ENCODE data around the gene TIPARP. TPM values are rescaled to one million over a fixed set of nuclear protein-coding genes. Genes with fewer than 3 reads are reported as not detected.

TIPARP gene
- total RNA-seq, 6 experiments from 2014 or later: 10.2 to 19.5 (median 16.4) TPM

DNA sequence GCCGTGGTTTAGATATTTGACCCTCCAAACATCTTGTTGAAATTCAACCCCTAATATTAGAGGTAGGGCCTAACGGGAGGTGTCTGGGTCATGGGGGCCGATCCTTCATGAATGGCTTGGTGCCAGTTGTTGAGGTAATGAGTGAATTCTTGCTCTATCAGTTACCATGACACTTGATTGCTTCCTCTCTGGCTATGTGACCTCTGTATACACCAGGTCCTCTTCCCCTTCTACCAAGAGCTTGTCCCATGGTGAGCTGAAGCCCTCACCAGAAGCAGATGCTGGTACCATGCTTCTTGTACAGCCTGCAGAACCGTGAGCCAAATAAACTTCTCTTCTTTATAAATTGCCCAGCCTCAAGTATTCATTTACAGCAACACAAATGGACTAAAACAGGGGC is 41.8 kb upstream of the TIPARP start:
- TF ChIP-seq, protein P1, sequence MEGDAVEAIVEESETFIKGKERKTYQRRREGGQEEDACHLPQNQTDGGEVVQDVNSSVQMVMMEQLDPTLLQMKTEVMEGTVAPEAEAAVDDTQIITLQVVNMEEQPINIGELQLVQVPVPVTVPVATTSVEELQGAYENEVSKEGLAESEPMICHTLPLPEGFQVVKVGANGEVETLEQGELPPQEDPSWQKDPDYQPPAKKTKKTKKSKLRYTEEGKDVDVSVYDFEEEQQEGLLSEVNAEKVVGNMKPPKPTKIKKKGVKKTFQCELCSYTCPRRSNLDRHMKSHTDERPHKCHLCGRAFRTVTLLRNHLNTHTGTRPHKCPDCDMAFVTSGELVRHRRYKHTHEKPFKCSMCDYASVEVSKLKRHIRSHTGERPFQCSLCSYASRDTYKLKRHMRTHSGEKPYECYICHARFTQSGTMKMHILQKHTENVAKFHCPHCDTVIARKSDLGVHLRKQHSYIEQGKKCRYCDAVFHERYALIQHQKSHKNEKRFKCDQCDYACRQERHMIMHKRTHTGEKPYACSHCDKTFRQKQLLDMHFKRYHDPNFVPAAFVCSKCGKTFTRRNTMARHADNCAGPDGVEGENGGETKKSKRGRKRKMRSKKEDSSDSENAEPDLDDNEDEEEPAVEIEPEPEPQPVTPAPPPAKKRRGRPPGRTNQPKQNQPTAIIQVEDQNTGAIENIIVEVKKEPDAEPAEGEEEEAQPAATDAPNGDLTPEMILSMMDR (IDR thresholded peaks at IDR 0.05): no peak
- TF ChIP-seq POLR2A (IDR thresholded peaks at IDR 0.05): no peak
- WGBS (ENCODE audit: insufficient coverage, low coverage, low lambda C conversion rate, missing lambda C conversion rate): 65% methylated on average over 2 of the region's 4 CpGs
- Histone ChIP-seq H3K27me3 (no peaks in the 10 kb centered on the region), H3K36me3 (no peaks in the 10 kb centered on the region), H3K27ac (no peak overlapping the region), H3K4me1 (peaks cover 0 to 4% (median under 1%) of the 10 kb centered on the region in 4 donors), H3K4me3 (no peak overlapping the region), H3K9me3 (no peaks in the 10 kb centered on the region)
- DNase-seq: no peak
- intact Hi-C loops (cut with DNase I): no loop called here
- no peak for ATAC-seq

GRCh38 chr3:156633335-156633734 is 41.1 kb upstream of the TIPARP start:
- ATAC-seq (peak in 1 of 4 donors; percentile 40), DNase-seq (no peak)
- Histone ChIP-seq H3K9me3 (no peaks in the 10 kb centered on the region), H3K4me1 (no peaks in the 10 kb centered on the region), H3K36me3 (no peaks in the 10 kb centered on the region), H3K27ac (no peak overlapping the region), H3K27me3 (no peaks in the 10 kb centered on the region), H3K4me3 (no peak overlapping the region)
- no peak for TF ChIP-seq POLR2A (IDR thresholded peaks at IDR 0.05)
- TF ChIP-seq, protein P1 (IDR thresholded peaks at IDR 0.05): no peak
- intact Hi-C loops (cut with DNase I): no loop called here
- WGBS (ENCODE audit: insufficient coverage, low coverage, low lambda C conversion rate, missing lambda C conversion rate): 73% methylated on average over 2 of the region's 4 CpGs

DNA sequence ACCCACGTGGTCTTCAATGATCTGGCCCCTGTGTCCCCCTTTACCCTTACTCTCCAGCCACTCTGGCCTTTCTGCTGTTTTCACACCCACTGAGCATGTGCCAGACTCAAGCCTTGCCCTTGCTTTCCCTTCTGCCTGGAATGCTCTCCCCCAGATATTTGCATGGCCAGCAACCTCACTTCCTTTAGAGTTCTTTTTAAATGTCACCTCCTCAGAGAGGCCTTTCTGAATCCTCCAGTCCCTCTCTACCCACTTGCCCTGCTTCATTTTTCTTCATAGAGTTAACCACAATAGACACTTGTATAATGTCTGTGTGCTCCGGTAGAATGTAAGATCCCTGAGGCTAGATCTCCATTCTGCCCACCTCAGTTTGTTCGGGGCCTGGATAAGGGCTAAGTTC is 39.4 kb upstream of the TIPARP start:
- TF ChIP-seq, protein P1 (IDR thresholded peaks at IDR 0.05): no peak
- TF ChIP-seq POLR2A (IDR thresholded peaks at IDR 0.05): no peak
- Histone ChIP-seq H3K4me1 (no peaks in the 10 kb centered on the region), H3K9me3 (no peaks in the 10 kb centered on the region), H3K27ac (no peak overlapping the region), H3K27me3 (no peaks in the 10 kb centered on the region), H3K4me3 (no peak overlapping the region), H3K36me3 (no peaks in the 10 kb centered on the region)
- WGBS (ENCODE audit: insufficient coverage, low coverage, low lambda C conversion rate, missing lambda C conversion rate): 85% methylated on average over 3 of the region's 3 CpGs
- ATAC-seq: no peak
- no peak for DNase-seq
- intact Hi-C loops (cut with DNase I): no loop called here

DNA sequence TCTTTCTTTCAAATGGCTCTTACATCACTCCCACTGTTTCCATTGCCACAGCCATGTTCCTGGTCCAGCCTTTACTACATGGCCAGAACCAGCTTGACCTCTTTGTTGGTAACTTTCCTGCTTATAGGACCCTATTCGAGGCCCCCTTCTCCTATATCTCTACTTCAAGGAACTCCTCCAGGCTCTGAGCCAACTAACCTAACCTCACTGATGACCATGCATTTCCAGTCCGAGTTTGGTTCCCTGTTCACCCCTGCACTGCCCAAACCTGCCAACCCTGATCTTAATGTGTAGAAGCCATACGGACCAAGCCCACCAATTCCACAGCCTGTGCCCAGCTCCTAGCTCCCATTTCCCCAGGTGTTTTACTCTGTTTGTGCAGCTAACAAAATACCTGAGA is 38.4 kb upstream of the TIPARP start:
- TF ChIP-seq, protein P1 (IDR thresholded peaks at IDR 0.05): no peak
- no peak for TF ChIP-seq POLR2A (IDR thresholded peaks at IDR 0.05)
- Histone ChIP-seq H3K36me3 (no peaks in the 10 kb centered on the region), H3K9me3 (no peaks in the 10 kb centered on the region), H3K4me3 (no peak overlapping the region), H3K4me1 (no peaks in the 10 kb centered on the region), H3K27ac (no peak overlapping the region), H3K27me3 (no peaks in the 10 kb centered on the region)
- 39% methylated on average over 3 of the region's 3 CpGs for WGBS (ENCODE audit: insufficient coverage, low coverage, low lambda C conversion rate, missing lambda C conversion rate)
- ATAC-seq (no peak), DNase-seq (no peak)
- intact Hi-C loops (cut with DNase I): no loop called here

DNA sequence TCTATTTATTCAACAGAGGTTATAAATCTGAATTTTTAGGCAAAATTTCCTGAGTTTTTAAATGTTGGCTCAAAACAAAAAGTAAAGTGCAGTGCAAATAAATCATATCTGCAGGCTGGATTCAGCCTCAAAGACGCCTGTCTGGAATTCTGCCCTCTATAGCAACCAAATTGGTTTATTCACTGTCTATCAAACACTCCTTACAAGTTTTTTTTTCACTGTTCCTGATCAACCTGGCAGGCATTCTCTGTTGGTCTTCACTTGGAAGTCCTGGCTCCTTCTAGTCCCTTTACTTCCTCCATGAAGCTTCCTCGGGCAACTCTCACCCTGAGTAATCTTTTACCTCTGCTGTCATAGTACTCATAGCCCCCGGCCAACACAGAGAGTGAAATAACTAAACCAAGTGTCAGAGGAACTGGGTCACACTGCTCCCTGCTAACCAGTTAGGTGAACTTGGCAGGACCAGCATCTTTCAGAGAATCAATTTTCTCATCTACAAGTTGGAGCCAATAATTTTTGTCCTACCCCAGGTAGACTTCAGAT is 36.8 kb upstream of the TIPARP start:
- no peaks in the 10 kb centered on the region for H3K4me1 ChIP-seq
- no peak overlapping the region for H3K27ac ChIP-seq
- no peak for DNase-seq
- no peak for ATAC-seq
- no peak overlapping the region for H3K4me3 ChIP-seq
- H3K27me3 ChIP-seq: no peaks in the 10 kb centered on the region
- intact Hi-C loops (cut with DNase I): no loop called here
- TF ChIP-seq, protein P1 (IDR thresholded peaks at IDR 0.05): no peak
- TF ChIP-seq POLR2A (IDR thresholded peaks at IDR 0.05): no peak
- 57% methylated on average over 3 of the region's 3 CpGs for WGBS (ENCODE audit: insufficient coverage, low coverage, low lambda C conversion rate, missing lambda C conversion rate)
- no peaks in the 10 kb centered on the region for H3K9me3 ChIP-seq
- H3K36me3 ChIP-seq: no peaks in the 10 kb centered on the region

Data from right lobe of liver (tissue), 6 donors.